Measurements from ENCODE around the gene BTG1. TPM values are rescaled to one million over a fixed set of nuclear protein-coding genes. Genes with fewer than 3 reads are reported as not detected.

The BTG1 gene
- total and polyA plus RNA-seq, 2 experiments from 2014 or later = 15.5 to 36.2 TPM

GRCh38 chr12:92134638-92135274 lies 10.9 kb downstream of the BTG1 start (continued):
- TF ChIP-seq, protein P1, sequence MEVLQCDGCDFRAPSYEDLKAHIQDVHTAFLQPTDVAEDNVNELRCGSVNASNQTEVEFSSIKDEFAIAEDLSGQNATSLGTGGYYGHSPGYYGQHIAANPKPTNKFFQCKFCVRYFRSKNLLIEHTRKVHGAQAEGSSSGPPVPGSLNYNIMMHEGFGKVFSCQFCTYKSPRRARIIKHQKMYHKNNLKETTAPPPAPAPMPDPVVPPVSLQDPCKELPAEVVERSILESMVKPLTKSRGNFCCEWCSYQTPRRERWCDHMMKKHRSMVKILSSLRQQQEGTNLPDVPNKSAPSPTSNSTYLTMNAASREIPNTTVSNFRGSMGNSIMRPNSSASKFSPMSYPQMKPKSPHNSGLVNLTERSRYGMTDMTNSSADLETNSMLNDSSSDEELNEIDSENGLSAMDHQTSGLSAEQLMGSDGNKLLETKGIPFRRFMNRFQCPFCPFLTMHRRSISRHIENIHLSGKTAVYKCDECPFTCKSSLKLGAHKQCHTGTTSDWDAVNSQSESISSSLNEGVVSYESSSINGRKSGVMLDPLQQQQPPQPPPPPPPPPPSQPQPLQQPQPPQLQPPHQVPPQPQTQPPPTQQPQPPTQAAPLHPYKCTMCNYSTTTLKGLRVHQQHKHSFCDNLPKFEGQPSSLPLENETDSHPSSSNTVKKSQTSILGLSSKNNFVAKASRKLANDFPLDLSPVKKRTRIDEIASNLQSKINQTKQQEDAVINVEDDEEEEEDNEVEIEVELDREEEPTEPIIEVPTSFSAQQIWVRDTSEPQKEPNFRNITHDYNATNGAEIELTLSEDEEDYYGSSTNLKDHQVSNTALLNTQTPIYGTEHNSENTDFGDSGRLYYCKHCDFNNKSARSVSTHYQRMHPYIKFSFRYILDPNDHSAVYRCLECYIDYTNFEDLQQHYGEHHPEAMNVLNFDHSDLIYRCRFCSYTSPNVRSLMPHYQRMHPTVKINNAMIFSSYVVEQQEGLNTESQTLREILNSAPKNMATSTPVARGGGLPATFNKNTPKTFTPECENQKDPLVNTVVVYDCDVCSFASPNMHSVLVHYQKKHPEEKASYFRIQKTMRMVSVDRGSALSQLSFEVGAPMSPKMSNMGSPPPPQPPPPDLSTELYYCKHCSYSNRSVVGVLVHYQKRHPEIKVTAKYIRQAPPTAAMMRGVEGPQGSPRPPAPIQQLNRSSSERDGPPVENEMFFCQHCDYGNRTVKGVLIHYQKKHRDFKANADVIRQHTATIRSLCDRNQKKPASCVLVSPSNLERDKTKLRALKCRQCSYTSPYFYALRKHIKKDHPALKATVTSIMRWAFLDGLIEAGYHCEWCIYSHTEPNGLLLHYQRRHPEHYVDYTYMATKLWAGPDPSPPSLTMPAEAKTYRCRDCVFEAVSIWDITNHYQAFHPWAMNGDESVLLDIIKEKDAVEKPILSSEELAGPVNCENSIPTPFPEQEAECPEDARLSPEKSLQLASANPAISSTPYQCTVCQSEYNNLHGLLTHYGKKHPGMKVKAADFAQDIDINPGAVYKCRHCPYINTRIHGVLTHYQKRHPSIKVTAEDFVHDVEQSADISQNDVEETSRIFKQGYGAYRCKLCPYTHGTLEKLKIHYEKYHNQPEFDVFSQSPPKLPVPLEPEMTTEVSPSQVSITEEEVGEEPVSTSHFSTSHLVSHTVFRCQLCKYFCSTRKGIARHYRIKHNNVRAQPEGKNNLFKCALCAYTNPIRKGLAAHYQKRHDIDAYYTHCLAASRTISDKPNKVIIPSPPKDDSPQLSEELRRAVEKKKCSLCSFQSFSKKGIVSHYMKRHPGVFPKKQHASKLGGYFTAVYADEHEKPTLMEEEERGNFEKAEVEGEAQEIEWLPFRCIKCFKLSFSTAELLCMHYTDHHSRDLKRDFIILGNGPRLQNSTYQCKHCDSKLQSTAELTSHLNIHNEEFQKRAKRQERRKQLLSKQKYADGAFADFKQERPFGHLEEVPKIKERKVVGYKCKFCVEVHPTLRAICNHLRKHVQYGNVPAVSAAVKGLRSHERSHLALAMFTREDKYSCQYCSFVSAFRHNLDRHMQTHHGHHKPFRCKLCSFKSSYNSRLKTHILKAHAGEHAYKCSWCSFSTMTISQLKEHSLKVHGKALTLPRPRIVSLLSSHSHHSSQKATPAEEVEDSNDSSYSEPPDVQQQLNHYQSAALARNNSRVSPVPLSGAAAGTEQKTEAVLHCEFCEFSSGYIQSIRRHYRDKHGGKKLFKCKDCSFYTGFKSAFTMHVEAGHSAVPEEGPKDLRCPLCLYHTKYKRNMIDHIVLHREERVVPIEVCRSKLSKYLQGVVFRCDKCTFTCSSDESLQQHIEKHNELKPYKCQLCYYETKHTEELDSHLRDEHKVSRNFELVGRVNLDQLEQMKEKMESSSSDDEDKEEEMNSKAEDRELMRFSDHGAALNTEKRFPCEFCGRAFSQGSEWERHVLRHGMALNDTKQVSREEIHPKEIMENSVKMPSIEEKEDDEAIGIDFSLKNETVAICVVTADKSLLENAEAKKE (CRISPR knock-in tag; IDR thresholded peaks at IDR 0.05) = no peak
- no peak for TF ChIP-seq EZH2 (IDR thresholded peaks at IDR 0.05; ENCODE audit: low read depth, unreplicated experiment)

GRCh38 chr12:92133795-92134637 lies 11.6 kb downstream of the BTG1 start:
- Mint-ChIP-seq H3K36me3 (ENCODE audit: low read depth) (peaks cover 6% of the 10 kb centered on the region; the same call in 1 of the 3 replicates), H3K9me3 (no peaks in the 10 kb centered on the region; the same call in 2 of the 3 replicates), H3K4me1 (peaks cover 67% of the 10 kb centered on the region), H3K27ac (peak overlapping the region; percentile 33; the same call in 1 of the 2 replicates), H3K27me3 (ENCODE audit: insufficient read depth, low read depth, poor library complexity) (no peaks in the 10 kb centered on the region), H3K4me3 (no peak overlapping the region)
- no peak; the same call in 2 of the 3 replicates for ATAC-seq
- no peak overlapping the region for H3K27ac ChIP-seq (ENCODE audit: low read depth)
- peaks cover 64% of the 10 kb centered on the region for H3K4me1 ChIP-seq (ENCODE audit: insufficient read depth)
- no peak overlapping the region for H2AFZ ChIP-seq
- H3K9me2 ChIP-seq (ENCODE audit: insufficient read depth) = no peaks in the 10 kb centered on the region
- no peaks in the 10 kb centered on the region for H3K36me3 ChIP-seq (ENCODE audit: insufficient read depth)
- peaks cover 100% of the 10 kb centered on the region for H3K79me2 ChIP-seq (replicated peaks; ENCODE audit: insufficient read depth)
- H3F3A ChIP-seq (replicated peaks; ENCODE audit: low read depth) = no peaks in the 10 kb centered on the region
- peak overlapping the region; percentile 56 for H3K4me2 ChIP-seq
- DNase-seq (ENCODE audit: low spot score) = no peak
- no peaks in the 10 kb centered on the region for H3K27me3 ChIP-seq (ENCODE audit: insufficient read depth)
- H3K4me3 ChIP-seq = no peak overlapping the region
- H4K20me1 ChIP-seq (replicated peaks; ENCODE audit: insufficient read depth) = peaks cover 12% of the 10 kb centered on the region; the same call in 1 of the 2 replicates
- TF ChIP-seq, protein P1 (CRISPR knock-in tag; IDR thresholded peaks at IDR 0.05) = no peak
- TF ChIP-seq CREB1 (CRISPR knock-in tag; IDR thresholded peaks at IDR 0.05; ENCODE audit: low read depth) = no peak

All from GM23338 (cell line).